ENCODE data around the gene DYSF. TPM values are rescaled to one million over a fixed set of nuclear protein-coding genes. Genes with fewer than 3 reads are reported as not detected.

DYSF gene
- total RNA-seq, 2 experiments from 2014 or later, result not detected

DNA sequence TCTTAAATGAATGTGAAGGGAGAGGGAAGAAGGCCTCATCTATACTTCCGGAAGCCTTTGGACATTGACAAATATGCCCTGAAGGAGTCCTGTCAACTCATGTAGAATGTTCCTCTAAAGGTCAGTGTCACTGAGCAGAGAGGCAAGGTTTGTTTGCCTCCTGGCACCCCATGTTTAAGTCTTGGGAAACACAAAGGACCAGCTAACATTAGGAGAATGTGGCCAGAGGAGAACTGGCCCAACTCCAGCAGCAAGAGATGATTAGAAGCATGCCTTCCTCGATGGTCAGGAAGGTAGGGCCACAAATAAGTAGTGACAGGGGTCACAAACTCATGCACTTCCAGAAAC lies 5.7 kb downstream of the DYSF start:
- peaks cover 19% of the 10 kb centered on the region for H3K27me3 Mint-ChIP-seq
- no peak overlapping the region for H3K4me3 Mint-ChIP-seq
- DNase-seq, result no peak
- H3K27ac Mint-ChIP-seq, result no peak overlapping the region
- intact Hi-C loops (cut with micrococcal nuclease), result no loop called here
- ChIA-PET POLR2A (no interaction called here), CTCF (interaction anchor here (1.2 to 4.2 kb wide), 4 partner anchors 9 to 52 kb away, joined by 3 to 61 read pairs (median 16); no protein-coding TSS in a partner anchor)
- no peaks in the 10 kb centered on the region for H3K4me1 Mint-ChIP-seq (ENCODE audit: low read depth)
- H3K9me3 Mint-ChIP-seq, result no peaks in the 10 kb centered on the region
- H3K36me3 Mint-ChIP-seq, result no peaks in the 10 kb centered on the region

DNA sequence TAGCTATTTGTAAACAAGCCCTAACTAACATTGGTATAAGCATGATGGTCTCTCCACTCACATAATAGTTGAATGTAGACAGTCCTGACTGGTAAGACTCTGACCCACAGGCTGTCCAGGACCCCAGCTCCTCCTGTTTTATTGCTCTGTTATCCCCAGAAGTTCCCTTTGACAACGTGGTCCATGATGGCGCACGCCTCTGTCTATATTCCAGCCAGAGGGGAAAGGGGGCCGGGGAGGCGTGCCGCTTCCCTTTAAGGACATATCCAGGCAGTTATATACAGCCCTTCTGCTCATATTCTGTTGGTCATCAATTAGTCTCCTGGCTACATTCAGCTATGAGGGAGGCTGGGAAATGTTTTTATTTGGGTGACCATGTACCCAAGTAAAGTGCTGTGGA lies 6.7 kb downstream of the DYSF start:
- Mint-ChIP-seq H3K36me3 (no peaks in the 10 kb centered on the region), H3K27me3 (peaks cover 10% of the 10 kb centered on the region), H3K9me3 (no peaks in the 10 kb centered on the region), H3K4me3 (no peak overlapping the region), H3K4me1 (ENCODE audit: low read depth) (no peaks in the 10 kb centered on the region), H3K27ac (no peak overlapping the region)
- POLR2A ChIA-PET, result no interaction called here
- CTCF ChIA-PET, result interaction anchor here (0.6 to 4.2 kb wide), 11 partner anchors 8 to 1596 kb away, joined by 3 to 61 read pairs (median 5); no protein-coding TSS in a partner anchor
- intact Hi-C loops (cut with micrococcal nuclease), result no loop called here
- DNase-seq, result no peak

DNA sequence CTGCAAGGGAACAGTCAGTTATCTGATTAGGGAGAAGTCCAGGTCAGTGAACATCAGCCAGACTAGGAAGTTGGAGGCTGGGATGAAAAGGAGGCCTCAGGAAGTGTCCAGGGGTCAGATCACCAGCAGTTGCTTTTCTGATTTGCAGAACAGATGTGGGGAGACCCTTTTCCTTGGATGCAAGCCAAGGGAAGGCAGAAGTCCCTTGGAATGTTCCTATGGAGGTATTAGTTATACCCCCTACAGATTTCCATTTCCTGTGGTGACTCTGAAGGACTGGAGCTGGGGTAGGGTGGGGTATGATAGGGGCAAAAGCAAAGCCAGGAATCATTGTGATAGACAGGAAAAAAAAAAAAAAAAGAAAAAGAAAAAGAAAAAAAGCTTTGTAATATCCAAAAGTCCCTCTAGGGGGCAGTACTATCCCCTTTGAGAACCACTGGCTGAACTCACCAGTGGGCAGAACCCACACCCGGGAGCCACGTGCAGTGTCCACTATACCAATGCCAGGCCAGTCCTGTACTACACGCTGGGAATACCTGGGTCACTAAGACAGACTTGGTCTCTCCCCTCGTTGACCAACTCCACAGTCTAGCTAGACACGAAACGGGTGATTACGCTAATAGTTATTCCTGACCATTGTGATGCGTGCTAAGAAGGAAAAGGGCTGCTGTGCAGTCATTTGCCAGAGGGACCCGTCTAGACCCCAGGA lies 7.4 kb downstream of the DYSF start:
- intact Hi-C loops (cut with micrococcal nuclease), result loop anchor here (1.0 kb wide), 1 partner anchor 50 kb away; no protein-coding TSS in a partner anchor
- ChIA-PET POLR2A (no interaction called here), CTCF (interaction anchor here (0.8 to 4.2 kb wide), 15 partner anchors 9 to 161 kb away, joined by 3 to 61 read pairs (median 6); no protein-coding TSS in a partner anchor)
- Mint-ChIP-seq H3K27ac (no peak overlapping the region), H3K4me3 (no peak overlapping the region), H3K9me3 (no peaks in the 10 kb centered on the region), H3K27me3 (peaks cover 5% of the 10 kb centered on the region), H3K4me1 (ENCODE audit: low read depth) (no peaks in the 10 kb centered on the region), H3K36me3 (no peaks in the 10 kb centered on the region)
- DNase-seq, result no peak

DNA sequence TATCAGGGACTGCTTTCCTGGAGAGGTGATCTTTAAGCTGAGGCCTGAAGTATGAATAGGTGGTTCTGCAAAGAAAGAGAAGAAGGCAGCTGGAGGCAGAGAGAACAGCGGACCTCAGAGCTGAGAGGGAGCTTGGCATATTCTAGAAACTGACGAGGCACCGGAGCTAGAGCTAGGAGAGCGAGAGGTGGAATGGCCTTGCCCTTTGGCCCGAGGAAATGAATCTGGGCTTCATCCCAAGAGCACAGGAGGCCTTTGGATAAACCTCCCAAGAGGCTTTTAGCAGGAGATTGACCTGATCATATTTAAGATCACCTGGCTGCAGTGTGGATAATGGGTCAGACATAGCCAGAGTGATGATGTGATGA lies 7.9 kb downstream of the DYSF start:
- ChIA-PET POLR2A (no interaction called here), CTCF (interaction anchor here (0.8 to 4.2 kb wide), 13 partner anchors 8 to 304 kb away, joined by 3 to 61 read pairs (median 4); no protein-coding TSS in a partner anchor)
- H3K4me3 Mint-ChIP-seq, result no peak overlapping the region
- H3K27ac Mint-ChIP-seq, result no peak overlapping the region
- H3K36me3 Mint-ChIP-seq, result no peaks in the 10 kb centered on the region
- intact Hi-C loops (cut with micrococcal nuclease), result loop anchor here (1.0 kb wide), 1 partner anchor 49 kb away; no protein-coding TSS in a partner anchor
- H3K9me3 Mint-ChIP-seq, result no peaks in the 10 kb centered on the region
- no peak for DNase-seq
- no peaks in the 10 kb centered on the region for H3K4me1 Mint-ChIP-seq (ENCODE audit: low read depth)
- peaks cover 1% of the 10 kb centered on the region for H3K27me3 Mint-ChIP-seq

DNA sequence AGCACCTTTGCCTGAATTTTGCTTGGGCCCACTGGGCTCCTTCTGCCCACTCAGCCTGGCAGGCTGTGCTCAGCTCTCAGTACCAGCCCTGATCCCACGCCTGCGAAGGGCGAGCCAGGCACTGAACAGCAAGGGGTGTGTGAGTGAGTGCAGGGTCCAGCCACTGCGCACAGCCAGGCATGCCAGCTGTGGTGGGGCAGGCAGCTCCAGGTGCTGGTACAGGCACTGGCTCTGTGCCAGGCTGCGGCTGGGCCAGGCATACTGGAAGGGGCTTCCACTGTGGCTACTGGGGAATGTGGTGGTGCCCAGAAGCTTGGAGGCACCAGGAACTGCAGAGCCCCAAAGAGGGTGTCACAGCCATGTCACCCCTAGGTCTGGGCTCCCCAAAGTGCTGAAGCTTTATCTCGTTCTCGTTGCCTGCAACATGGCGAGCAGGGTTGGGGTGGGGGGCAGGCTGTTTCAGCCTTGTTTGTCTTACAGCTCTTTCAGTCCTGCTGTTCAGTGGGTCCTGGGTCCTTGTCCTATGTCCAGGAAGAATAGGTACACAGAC lies 8.8 kb downstream of the DYSF start:
- ChIA-PET CTCF (interaction anchor here (0.8 to 4.2 kb wide), 9 partner anchors 11 to 305 kb away, joined by 3 to 61 read pairs (median 4); no protein-coding TSS in a partner anchor), POLR2A (no interaction called here)
- Mint-ChIP-seq H3K27me3 (peaks cover 5% of the 10 kb centered on the region), H3K36me3 (no peaks in the 10 kb centered on the region), H3K27ac (no peak overlapping the region), H3K9me3 (no peaks in the 10 kb centered on the region), H3K4me3 (no peak overlapping the region), H3K4me1 (ENCODE audit: low read depth) (peaks cover 4% of the 10 kb centered on the region)
- DNase-seq, result no peak
- intact Hi-C loops (cut with micrococcal nuclease), result no loop called here

DNA sequence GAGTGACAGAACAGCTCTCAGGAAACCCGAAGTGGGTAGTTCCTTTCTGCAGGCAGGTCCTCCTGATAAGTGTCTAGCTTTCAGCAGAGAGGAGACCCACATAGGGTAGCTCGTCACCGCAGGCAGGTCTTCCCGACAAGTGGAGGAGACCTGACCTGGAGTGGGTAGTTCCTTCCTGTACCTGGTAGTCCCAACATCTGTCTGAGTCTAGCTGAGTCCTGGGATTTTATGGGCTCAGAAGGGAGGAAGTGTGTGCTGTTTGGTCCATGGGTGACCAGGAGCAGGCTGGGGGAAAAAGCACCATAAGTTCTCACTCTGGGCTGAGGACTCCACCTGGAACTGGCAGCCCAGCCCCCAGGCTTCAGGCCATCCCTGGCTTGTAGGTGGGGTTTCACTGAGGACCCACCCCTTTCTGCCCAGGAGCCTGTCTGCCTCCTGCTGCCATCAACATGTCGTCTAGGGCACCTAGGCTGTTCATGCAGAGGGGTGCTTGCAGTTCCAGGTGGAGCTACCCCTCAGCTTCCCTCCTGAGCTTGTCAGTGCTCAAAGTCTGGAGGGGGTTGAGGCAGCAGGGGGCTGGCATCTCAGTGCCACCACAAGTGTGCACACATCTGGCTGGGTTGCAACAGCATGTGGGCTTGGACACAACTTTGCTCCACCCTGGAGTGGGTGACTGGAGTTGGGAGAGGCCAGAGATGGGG lies 9.4 kb downstream of the DYSF start:
- H3K4me3 Mint-ChIP-seq, result no peak overlapping the region
- no peaks in the 10 kb centered on the region for H3K9me3 Mint-ChIP-seq
- intact Hi-C loops (cut with micrococcal nuclease), result no loop called here
- DNase-seq, result no peak
- peaks cover 12% of the 10 kb centered on the region for H3K27me3 Mint-ChIP-seq
- POLR2A ChIA-PET, result no interaction called here
- H3K4me1 Mint-ChIP-seq (ENCODE audit: low read depth), result peaks cover 8% of the 10 kb centered on the region
- CTCF ChIA-PET, result interaction anchor here (0.8 to 4.2 kb wide), 6 partner anchors 13 to 306 kb away, joined by 3 to 61 read pairs (median 5); no protein-coding TSS in a partner anchor
- no peak overlapping the region for H3K27ac Mint-ChIP-seq
- H3K36me3 Mint-ChIP-seq, result no peaks in the 10 kb centered on the region

DNA sequence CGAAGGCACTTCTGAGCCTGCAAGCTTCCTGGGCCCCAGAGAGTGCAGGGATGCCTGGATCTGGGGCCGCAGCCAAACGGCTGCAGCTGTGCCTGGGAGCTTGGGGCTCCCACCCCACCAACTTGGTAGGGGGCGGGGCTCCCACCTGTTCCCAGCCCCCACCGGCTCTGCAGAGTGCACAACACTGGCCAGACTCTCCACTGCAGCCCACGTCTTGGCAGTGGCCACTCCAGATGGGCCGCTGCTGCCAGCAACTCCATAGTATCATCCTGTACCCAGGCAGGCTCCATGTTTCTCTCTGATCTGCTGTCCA lies 9.9 kb downstream of the DYSF start:
- Mint-ChIP-seq H3K4me1 (ENCODE audit: low read depth) (peaks cover 8% of the 10 kb centered on the region), H3K27me3 (peaks cover 17% of the 10 kb centered on the region), H3K36me3 (no peaks in the 10 kb centered on the region), H3K4me3 (no peak overlapping the region), H3K9me3 (no peaks in the 10 kb centered on the region), H3K27ac (no peak overlapping the region)
- ChIA-PET POLR2A (no interaction called here), CTCF (interaction anchor here (0.9 kb wide), 1 partner anchor 47 kb away, joined by 3 read pairs; no protein-coding TSS in a partner anchor)
- DNase-seq, result no peak
- intact Hi-C loops (cut with micrococcal nuclease), result no loop called here

DNA sequence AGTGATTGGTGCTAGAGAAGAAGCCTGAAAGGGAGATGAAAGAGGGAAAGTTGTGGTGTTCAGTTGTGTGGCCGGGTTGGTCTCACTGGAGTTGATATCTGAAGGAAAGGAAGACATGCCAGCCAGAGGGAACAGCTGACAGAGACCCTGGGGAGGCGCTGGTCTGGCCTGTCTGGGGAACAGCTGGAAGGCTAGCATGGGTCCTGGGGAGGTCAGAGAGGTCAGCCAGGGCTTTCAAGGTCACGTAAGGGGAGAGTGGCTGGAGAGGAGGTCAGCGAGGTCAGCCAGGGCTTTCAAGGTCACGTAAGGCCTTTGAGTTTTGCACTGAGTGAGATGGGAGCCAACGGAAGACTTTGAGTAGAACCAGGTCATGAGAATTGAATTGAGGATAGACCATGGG lies 11.0 kb downstream of the DYSF start:
- no peak overlapping the region for H3K27ac Mint-ChIP-seq
- intact Hi-C loops (cut with micrococcal nuclease), result no loop called here

DNA sequence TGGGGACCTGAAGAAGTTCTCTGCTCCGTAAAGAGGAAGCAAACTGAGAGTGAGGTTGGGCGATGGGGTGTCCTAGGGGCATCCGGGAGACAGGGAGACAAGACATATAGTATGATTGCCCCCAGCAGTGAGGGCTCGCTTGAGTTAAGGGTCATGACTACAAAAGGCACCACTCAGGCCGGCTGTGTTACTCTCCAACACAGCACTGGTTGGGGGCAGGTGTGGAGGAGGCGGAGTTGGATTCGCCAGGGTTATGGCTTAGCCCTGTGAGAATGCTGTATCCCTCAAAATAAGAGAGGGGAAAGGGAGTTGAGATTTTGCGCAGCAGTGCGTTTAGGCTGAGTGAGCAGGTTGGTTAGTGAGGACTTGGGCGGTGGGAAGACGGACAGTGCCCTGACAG lies 12.0 kb downstream of the DYSF start:
- no peak overlapping the region for H3K4me3 Mint-ChIP-seq
- DNase-seq, result no peak
- POLR2A ChIA-PET, result no interaction called here
- no peaks in the 10 kb centered on the region for H3K36me3 Mint-ChIP-seq
- intact Hi-C loops (cut with micrococcal nuclease), result no loop called here
- H3K27me3 Mint-ChIP-seq, result peaks cover 27% of the 10 kb centered on the region
- no peak overlapping the region for H3K27ac Mint-ChIP-seq
- H3K4me1 Mint-ChIP-seq (ENCODE audit: low read depth), result peaks cover 8% of the 10 kb centered on the region
- CTCF ChIA-PET, result interaction anchor here (1.4 kb wide), 1 partner anchor 45 kb away, joined by 3 read pairs; no protein-coding TSS in a partner anchor
- H3K9me3 Mint-ChIP-seq, result no peaks in the 10 kb centered on the region

More for the DNA sequence above, 11.0 kb downstream of the DYSF start:
- POLR2A ChIA-PET, result no interaction called here
- DNase-seq, result no peak
- no peaks in the 10 kb centered on the region for H3K36me3 Mint-ChIP-seq
- no peaks in the 10 kb centered on the region for H3K9me3 Mint-ChIP-seq
- peaks cover 25% of the 10 kb centered on the region for H3K27me3 Mint-ChIP-seq
- H3K4me3 Mint-ChIP-seq, result no peak overlapping the region
- CTCF ChIA-PET, result interaction anchor here (1.4 kb wide), 1 partner anchor 46 kb away, joined by 3 read pairs; no protein-coding TSS in a partner anchor
- H3K4me1 Mint-ChIP-seq (ENCODE audit: low read depth), result peaks cover 8% of the 10 kb centered on the region

DNA sequence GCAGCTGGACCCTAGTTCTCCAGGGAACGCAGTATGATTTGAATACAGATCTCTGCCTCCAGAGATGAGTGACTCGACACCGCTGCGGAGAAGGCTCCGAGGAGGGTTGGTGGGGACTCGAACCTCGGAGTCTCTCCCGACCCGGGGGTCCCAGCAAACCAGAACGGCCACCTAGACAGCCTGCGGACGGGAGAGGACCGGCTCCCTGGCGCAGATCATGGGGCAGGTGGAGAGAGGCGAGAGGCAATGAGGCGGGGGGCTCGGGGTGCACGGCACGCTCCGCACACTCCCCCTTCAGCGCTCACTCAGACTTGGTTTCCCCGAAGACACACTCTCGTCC lies 12.6 kb downstream of the DYSF start:
- H3K4me1 Mint-ChIP-seq (ENCODE audit: low read depth), result peaks cover 8% of the 10 kb centered on the region
- H3K9me3 Mint-ChIP-seq, result no peaks in the 10 kb centered on the region
- intact Hi-C loops (cut with micrococcal nuclease), result no loop called here
- ChIA-PET CTCF (interaction anchor here (1.0 kb wide), 3 partner anchors 13 to 684 kb away, joined by 3 read pairs; partner anchors contain the start of gene DYSF), POLR2A (no interaction called here)
- no peak overlapping the region for H3K27ac Mint-ChIP-seq
- H3K36me3 Mint-ChIP-seq, result no peaks in the 10 kb centered on the region
- no peak for DNase-seq
- H3K27me3 Mint-ChIP-seq, result peaks cover 29% of the 10 kb centered on the region
- H3K4me3 Mint-ChIP-seq, result no peak overlapping the region

DNA sequence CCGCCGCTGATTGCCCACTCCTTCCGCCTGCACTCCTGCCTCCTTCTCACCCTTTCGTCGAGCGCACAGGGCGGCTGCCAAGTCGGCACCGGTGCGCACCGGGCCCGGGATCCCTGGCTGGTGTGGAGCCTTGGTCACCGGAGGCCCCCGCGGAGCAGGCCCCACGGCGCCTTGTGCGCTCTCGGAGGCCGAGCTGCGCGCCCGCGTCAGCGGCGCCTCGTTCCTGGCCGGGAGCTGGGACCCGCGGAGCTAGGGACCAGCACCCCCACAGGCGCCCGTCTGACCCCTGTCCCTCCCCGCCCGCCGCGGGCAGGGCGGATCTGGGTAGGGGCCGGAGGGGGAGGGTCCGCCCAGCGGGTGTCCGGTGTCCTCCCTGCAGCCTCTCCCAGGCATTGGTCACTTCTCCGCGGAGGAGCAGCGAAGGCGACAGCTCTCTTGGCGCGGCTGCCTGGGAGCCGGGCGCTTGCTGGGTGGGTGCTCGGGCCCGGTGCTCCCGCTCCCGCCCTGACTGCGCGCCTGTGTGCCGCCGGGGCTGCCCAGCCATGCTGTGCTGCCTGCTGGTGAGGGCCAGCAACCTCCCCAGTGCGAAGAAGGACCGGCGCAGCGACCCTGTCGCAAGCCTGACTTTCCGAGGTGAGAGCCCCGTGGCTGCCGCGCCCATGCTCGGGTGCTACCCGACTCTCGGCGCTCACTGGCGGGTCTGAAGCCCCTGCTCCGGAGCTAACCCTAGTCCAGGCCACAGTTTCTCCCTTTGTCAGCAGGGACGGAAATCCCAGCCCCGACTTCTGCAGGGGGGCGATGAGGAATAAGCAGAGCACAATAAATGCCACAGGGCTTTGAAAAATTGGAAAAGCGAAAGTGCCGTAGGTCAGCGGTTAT lies 13.2 kb downstream of the DYSF start:
- no peak overlapping the region for H3K27ac Mint-ChIP-seq
- intact Hi-C loops (cut with micrococcal nuclease), result no loop called here
- H3K36me3 Mint-ChIP-seq, result no peaks in the 10 kb centered on the region
- DNase-seq, result peak; percentile 16
- H3K9me3 Mint-ChIP-seq, result no peaks in the 10 kb centered on the region
- POLR2A ChIA-PET, result no interaction called here
- peaks cover 8% of the 10 kb centered on the region for H3K4me1 Mint-ChIP-seq (ENCODE audit: low read depth)
- peak overlapping the region; percentile 63 for H3K4me3 Mint-ChIP-seq
- H3K27me3 Mint-ChIP-seq, result peaks cover 29% of the 10 kb centered on the region
- CTCF ChIA-PET, result interaction anchor here (1.0 kb wide), 3 partner anchors 13 to 684 kb away, joined by 3 read pairs; partner anchors contain the start of gene DYSF
